Neural progenitor cell (in vitro differentiated cells): Measurements from ENCODE around the gene HOXA10.

ENCODE experiments used
- CTCF ChIP-seq: fragments of 200-600 bp; sonication (generic); IDR thresholded peaks from 2 replicates; pipeline ENCODE4 v1.5.1; 2017; ENCODE audit warnings: antibody characterized with exemption, mild to moderate bottlenecking
- EZH2 ChIP-seq: fragments of 200-600 bp; sonication (generic); IDR thresholded peaks from 2 replicates; pipeline ENCODE4 v1.6.1; 2017; ENCODE audit warnings: antibody characterized with exemption, mild to moderate bottlenecking, moderate library complexity
- EZH2phosphoT487 ChIP-seq: fragments of 200-600 bp; sonication (generic); IDR thresholded peaks from 2 replicates; pipeline ENCODE4 v1.6.1; 2017; ENCODE audit warnings: antibody characterized with exemption

GRCh38 chr7:27165089-27165995 is 8.8 kb downstream of the HOXA10 start, which contains the start of gene HOXA9:
- TF ChIP-seq CTCF (no peak), EZH2phosphoT487 (peak; percentile 96), EZH2 (peak; percentile 93)
